HepG2 (cell line): Measurements from ENCODE around the gene KCNK7.

Experiments used
- CHD4 ChIP-seq: fragments of 200-600 bp; sonication (generic); IDR thresholded peaks from 2 replicates; pipeline ENCODE4 v1.7.0; 2017; ENCODE audit warnings: mild to moderate bottlenecking, low read length, borderline replicate concordance
- ZEB1 ChIP-seq: IDR thresholded peaks from 2 replicates; pipeline ENCODE4 v1.6.1; 2012; ENCODE audit warnings: mild to moderate bottlenecking, low read depth, inconsistent platforms; ENCODE audit not compliant: insufficient replicate concordance
- ZFP1 ChIP-seq: IDR thresholded peaks from 2 replicates; pipeline ENCODE4 v1.6.1; 2016

DNA sequence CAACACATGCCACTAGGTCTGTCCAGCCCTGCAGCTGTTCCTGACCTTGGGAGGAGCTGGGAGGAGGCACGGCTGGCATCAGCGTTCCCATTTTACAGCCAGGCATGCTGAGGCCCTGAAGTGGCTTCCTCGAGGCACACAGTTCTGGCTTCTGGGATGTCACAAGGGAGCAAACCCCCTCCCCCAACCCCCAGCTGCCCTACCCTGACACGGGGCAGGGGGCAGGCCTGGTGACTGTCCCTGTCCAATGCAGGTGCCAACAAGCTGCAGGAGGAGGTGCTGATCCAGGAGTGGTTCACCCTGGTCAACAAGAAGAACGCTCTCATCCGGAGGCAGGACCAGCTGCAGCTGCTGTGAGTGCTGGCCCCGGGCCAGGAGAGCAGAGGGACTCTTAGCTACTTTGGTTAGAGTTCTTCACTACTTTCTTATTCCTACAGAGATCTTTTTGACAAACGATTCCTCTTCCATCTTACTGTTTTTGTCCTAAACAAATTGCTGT lies 5.3 kb downstream of the KCNK7 start:
- TF ChIP-seq CHD4 = no peak
- TF ChIP-seq ZEB1 = no peak
- TF ChIP-seq ZFP1 (CRISPR knock-in tag) = no peak
